WTC11 (cell line): ENCODE measurements around the gene CLCN1. TPM values are rescaled to one million over a fixed set of nuclear protein-coding genes. Genes with fewer than 3 reads are reported as not detected.

Source experiments
- ATAC-seq: fragments of 200-7000 bp; cut with Tn5 transposase; 2 replicates; pipeline ENCODE4 v1.10.0; 2021; ENCODE audit warnings: mild to moderate bottlenecking, moderate library complexity
- CTCF ChIA-PET: fragments of 300-600 bp; sonication (Branson Sonifier 250); formaldehyde crosslinking; loops from one replicate; lab custom pipeline; 2021; ENCODE audit warnings: antibody characterized with exemption; lab: Charles Lee
- POLR2A ChIA-PET: fragments of 350-600 bp; sonication (Branson Sonifier 250); formaldehyde crosslinking; loops from one replicate; lab custom pipeline; 2021; ENCODE audit warnings: antibody characterized with exemption; lab: Charles Lee
- DNase-seq: peaks from one replicate; pipeline ENCODE4 v3.0.0; 2021; ENCODE audit warnings: low spot score
- H3K27ac Mint-ChIP-seq: 2 replicates; pipeline ENCODE4 v1.8.0; 2021; ENCODE audit warnings: mixed read lengths
- H3K27me3 Mint-ChIP-seq: 2 replicates; pipeline ENCODE4 v1.8.0; 2021; ENCODE audit warnings: low read depth, mild to moderate bottlenecking, moderate library complexity, mixed read lengths
- H3K36me3 Mint-ChIP-seq: 2 replicates; pipeline ENCODE4 v1.8.0; 2021; ENCODE audit warnings: mixed read lengths
- H3K4me1 Mint-ChIP-seq: 2 replicates; pipeline ENCODE4 v1.8.0; 2022; ENCODE audit warnings: mixed read lengths
- H3K4me3 Mint-ChIP-seq: 2 replicates; pipeline ENCODE4 v1.8.0; 2021; ENCODE audit warnings: mild to moderate bottlenecking, moderate library complexity, mixed read lengths
- H3K9me3 Mint-ChIP-seq: 2 replicates; pipeline ENCODE4 v1.8.0; 2021; ENCODE audit warnings: mixed read lengths
- ARID4B ChIP-seq: sonication (generic); formaldehyde crosslinking; IDR thresholded peaks from 2 replicates; pipeline ENCODE4 v1.8.0; 2023; ENCODE audit warnings: missing genetic modification reagents, mild to moderate bottlenecking, borderline replicate concordance
- ATF1 ChIP-seq: sonication (generic); formaldehyde crosslinking; IDR thresholded peaks from 2 replicates; pipeline ENCODE4 v1.8.1; 2023; ENCODE audit warnings: mild to moderate bottlenecking, moderate library complexity, missing genetic modification reagents
- ATF6 ChIP-seq: sonication (generic); formaldehyde crosslinking; IDR thresholded peaks from 2 replicates; pipeline ENCODE4 v1.8.1; 2023; ENCODE audit warnings: mild to moderate bottlenecking, missing genetic modification reagents
- FOXK1 ChIP-seq: sonication (generic); formaldehyde crosslinking; IDR thresholded peaks from 2 replicates; pipeline ENCODE4 v1.8.0; 2022; ENCODE audit warnings: mild to moderate bottlenecking, moderate library complexity, missing genetic modification reagents
- FOXP4 ChIP-seq: sonication (generic); formaldehyde crosslinking; IDR thresholded peaks from 2 replicates; pipeline ENCODE4 v1.8.0; 2022; ENCODE audit warnings: mild to moderate bottlenecking, missing genetic modification reagents
- PRDM15 ChIP-seq: sonication (generic); formaldehyde crosslinking; IDR thresholded peaks from 2 replicates; pipeline ENCODE4 v1.8.0; 2022; ENCODE audit warnings: missing genetic modification reagents
- PREB ChIP-seq: sonication (generic); formaldehyde crosslinking; IDR thresholded peaks from 2 replicates; pipeline ENCODE4 v1.8.1; 2022; ENCODE audit warnings: mild to moderate bottlenecking, missing genetic modification reagents, moderate library complexity, borderline replicate concordance
- RORB ChIP-seq: fragments of 250-450 bp; sonication (Bioruptor Pico); IDR thresholded peaks from 2 replicates; pipeline ENCODE4 v1.9.0; 2021; ENCODE audit warnings: mild to moderate bottlenecking
- ZMAT4 ChIP-seq: fragments of 250-450 bp; sonication (Bioruptor Pico); IDR thresholded peaks from 2 replicates; pipeline ENCODE4 v1.9.0; 2021; ENCODE audit warnings: mild to moderate bottlenecking
- ZNF219 ChIP-seq: sonication (generic); formaldehyde crosslinking; IDR thresholded peaks from 2 replicates; pipeline ENCODE4 v1.8.0; 2023; ENCODE audit warnings: missing genetic modification reagents, mild to moderate bottlenecking, borderline replicate concordance
- ZNF232 ChIP-seq: sonication (generic); formaldehyde crosslinking; IDR thresholded peaks from 2 replicates; pipeline ENCODE4 v1.8.0; 2022; ENCODE audit warnings: mild to moderate bottlenecking, missing genetic modification reagents
- ZNF425 ChIP-seq: fragments of 250-450 bp; sonication (Bioruptor Pico); conservative IDR thresholded peaks from 2 replicates; pipeline ENCODE4 v1.9.0; 2021; ENCODE audit warnings: mild to moderate bottlenecking
- total RNA-seq: library from RNA; stranded (reverse); gene quantifications from 3 replicates; pipeline ENCODE4 v1.2.3, GENCODE V29; 2021

Gene CLCN1
- total RNA-seq, 1 experiment from 2014 or later: 0.28 TPM

GRCh38 chr7:143394068-143394467, 78.2 kb downstream of the CLCN1 start (continued):
- TF ChIP-seq PRDM15 (no peak), ARID4B (CRISPR knock-in tag) (no peak), ZNF219 (no peak), FOXP4 (CRISPR knock-in tag) (no peak), RORB (CRISPR knock-in tag) (no peak), ATF6 (CRISPR knock-in tag) (no peak)

- ChIA-PET CTCF (interaction anchor here (2.4 kb wide), 1 partner anchor 14 kb away, joined by 9 read pairs; the partner anchor contains the start of gene EPHA1), POLR2A (no interaction called here)
- Mint-ChIP-seq H3K27me3 (no peaks in the 10 kb centered on the region), H3K4me3 (no peak overlapping the region), H3K36me3 (peaks cover 89% of the 10 kb centered on the region), H3K9me3 (no peaks in the 10 kb centered on the region), H3K4me1 (peaks cover 5% of the 10 kb centered on the region), H3K27ac (no peak overlapping the region)
- TF ChIP-seq PREB (CRISPR knock-in tag): no peak
- no peak for TF ChIP-seq ZNF232 (CRISPR knock-in tag)
- no peak for TF ChIP-seq ZMAT4 (CRISPR knock-in tag)
- TF ChIP-seq ZNF425 (CRISPR knock-in tag): no peak
- no peak for TF ChIP-seq FOXK1 (CRISPR knock-in tag)
- TF ChIP-seq ATF1 (CRISPR knock-in tag): 0 out of 2 replicates have a peak, but pooled peaks have one; percentile 27
- no peak for ATAC-seq
- DNase-seq: no peak
These were observed 78.9 kb downstream of the CLCN1 start for GRCh38 chr7:143394777-143395176.
